Endothelial cell of umbilical vein (primary cell): ENCODE measurements around the gene OSBPL8. TPM values are rescaled to one million over a fixed set of nuclear protein-coding genes. Genes with fewer than 3 reads are reported as not detected.
"Not testable (repeated sequence)": the region's sequence is repeated elsewhere in the genome, so short reads cannot be mapped to it uniquely, and the experiment has no call there.

Experiments used
- BruUV-seq: library from RNA; stranded (reverse); fragments of 400-500 nt; replicated peaks from 2 replicates; lab custom pipeline; 2021; lab: Mats Ljungman, UMichigan
- CTCF ChIA-PET: fragments of 300-600, 350-600 bp; sonication (Branson Sonifier 250); formaldehyde crosslinking; loops from one replicate; lab custom pipeline; 2021; ENCODE audit warnings: antibody characterized with exemption, inconsistent platforms; lab: Charles Lee
- POLR2A ChIA-PET: fragments of 300-600, 350-600 bp; sonication (Branson Sonifier 250); formaldehyde crosslinking; loops from one replicate; lab custom pipeline; 2021; ENCODE audit warnings: antibody characterized with exemption, inconsistent platforms; lab: Charles Lee
- DNase-seq: peaks from one replicate; pipeline ENCODE4 v3.0.0-alpha.2; 2011; ENCODE audit warnings: low read depth, low spot score
- FAIRE-seq: peaks from 2 replicates; lab custom pipeline; 2011; peaks lifted over from hg19 to GRCh38; lab: Jason Lieb, UNC
- H2AFZ ChIP-seq: 2 replicates; pipeline ENCODE4 v1.6.0; 2012; ENCODE audit warnings: low read depth, low read length, control low read depth, inconsistent platforms
- H3K27ac ChIP-seq: 2 replicates; pipeline ENCODE4 v1.5.1; 2011; ENCODE audit warnings: low read depth, mild to moderate bottlenecking, control low read depth, low read length, moderate library complexity; ENCODE audit not compliant: insufficient read depth
- H3K27me3 ChIP-seq, 2 experiments: 2 replicates each; pipeline versions ENCODE4 v1.6.0 to v1.6.1; 2011; ENCODE audit warnings: low read length in 2 of 2, mixed read lengths in 1 of 2; ENCODE audit not compliant: control insufficient read depth in 2 of 2, insufficient read depth in 2 of 2
- H3K36me3 ChIP-seq, 2 experiments: 2 replicates in 1 of 2; 3 replicates in 1 of 2; pipeline ENCODE4 v1.5.1; 2011; ENCODE audit warnings: low read length in 2 of 2, mild to moderate bottlenecking in 1 of 2, moderate library complexity in 1 of 2; ENCODE audit not compliant: control insufficient read depth in 2 of 2, insufficient read depth in 2 of 2; ENCODE audit errors: extremely low read depth in 1 of 2
- H3K4me1 ChIP-seq: 3 replicates; pipeline ENCODE4 v1.5.1; 2011; ENCODE audit warnings: mild to moderate bottlenecking, low read length; ENCODE audit not compliant: control insufficient read depth, insufficient read depth; ENCODE audit errors: extremely low read depth
- H3K4me2 ChIP-seq: 2 replicates; pipeline ENCODE4 v1.6.1; 2011; ENCODE audit warnings: low read length, control low read depth, mixed read lengths; ENCODE audit not compliant: insufficient read depth
- H3K4me3 ChIP-seq, 3 experiments: fragments of 200-600 bp in 1 of 3; sonication (generic), shearing (Covaris generic) in 1 of 3; replicated peaks in 1 of 3; 2 replicates each; pipeline ENCODE4 v1.5.1; 2011 to 2016; ENCODE audit warnings: control low read depth in 3 of 3, low read length in 3 of 3, mild to moderate bottlenecking in 2 of 3, inconsistent platforms in 1 of 3, low read depth in 1 of 3, moderate library complexity in 1 of 3; ENCODE audit not compliant: insufficient read depth in 1 of 3
- H3K79me2 ChIP-seq: 2 replicates; pipeline ENCODE4 v1.6.0; 2012; ENCODE audit warnings: low read length, inconsistent platforms; ENCODE audit not compliant: control insufficient read depth, insufficient read depth
- H3K9ac ChIP-seq: replicated peaks from 2 replicates; pipeline ENCODE3; 2011; ENCODE audit warnings: low read length, control low read depth; ENCODE audit not compliant: insufficient read depth; ENCODE audit errors: extremely low read depth
- H3K9me1 ChIP-seq: replicated peaks from 3 replicates; pipeline ENCODE4 v1.6.0; 2011; ENCODE audit warnings: mild to moderate bottlenecking, low read length; ENCODE audit not compliant: control insufficient read depth, insufficient read depth; ENCODE audit errors: extremely low read depth
- H3K9me3 ChIP-seq: replicated peaks from 2 replicates; pipeline ENCODE4 v1.5.1; 2012; ENCODE audit warnings: low read length, inconsistent platforms; ENCODE audit not compliant: control insufficient read depth, insufficient read depth
- H4K20me1 ChIP-seq: replicated peaks from 2 replicates; pipeline ENCODE3; 2011; ENCODE audit warnings: mild to moderate bottlenecking, low read length; ENCODE audit not compliant: control insufficient read depth, insufficient read depth; ENCODE audit errors: extremely low read depth
- CTCF ChIP-seq, 2 donors: IDR thresholded peaks; 1 replicate in 1 of 2; 2 replicates in 1 of 2; pipeline ENCODE4 v1.5.1; 2011; ENCODE audit warnings: low read length in 2 of 2, mild to moderate bottlenecking in 2 of 2, moderate library complexity in 2 of 2, control low read depth in 1 of 2, inconsistent platforms in 1 of 2, low read depth in 1 of 2; ENCODE audit not compliant: insufficient read depth in 1 of 2; ENCODE audit errors: extremely low read depth in 1 of 2
- EZH2 ChIP-seq: IDR thresholded peaks from 2 replicates; pipeline ENCODE4 v1.6.1; 2012; ENCODE audit warnings: borderline replicate concordance, low read depth, mild to moderate bottlenecking, moderate library complexity, low read length, inconsistent platforms; ENCODE audit not compliant: severe bottlenecking
- FOS ChIP-seq: IDR thresholded peaks from 2 replicates; pipeline ENCODE4 v1.6.1; 2011; ENCODE audit warnings: mild to moderate bottlenecking, low read length, moderate library complexity, borderline replicate concordance; ENCODE audit not compliant: insufficient read depth
- GATA2 ChIP-seq: IDR thresholded peaks from 2 replicates; pipeline ENCODE4 v1.7.0; 2011; ENCODE audit warnings: low read depth, mild to moderate bottlenecking, moderate library complexity, mixed read lengths, low read length; ENCODE audit not compliant: insufficient read length, insufficient read depth
- JUN ChIP-seq: IDR thresholded peaks from 2 replicates; pipeline ENCODE4 v1.6.1; 2011; ENCODE audit warnings: borderline replicate concordance, low read depth; ENCODE audit not compliant: insufficient read length, insufficient read depth
- MAX ChIP-seq: IDR thresholded peaks from 2 replicates; pipeline ENCODE4 v1.6.1; 2011; ENCODE audit not compliant: insufficient read depth, insufficient read length
- POLR2A ChIP-seq: IDR thresholded peaks from 2 replicates; pipeline ENCODE4 v1.6.1; 2012; ENCODE audit warnings: low read depth, mild to moderate bottlenecking, control low read depth, low read length
- dilution Hi-C: fragments of 300-500 bp; cut with MboI; formaldehyde crosslinking; loops from one replicate; pipeline ENCODE4 v1.15.0; 2019; ENCODE audit warnings: low sequenced_read_pairs; ENCODE audit not compliant: extremely low pct_ligation_motif_present
- intact Hi-C: fragments of 100-400 bp; cut with micrococcal nuclease; formaldehyde crosslinking; loops from one replicate; pipeline ENCODE4 v1.10.0; 2022
- polyA plus RNA-seq, 4 experiments: library from polyadenylated mRNA; depleted of rRNA in 3 of 4; stranded (reverse) in 3 of 4; unstranded in 1 of 4; fragments of >200 nt; gene quantifications; 2 replicates each; pipeline versions ENCODE4 v1.2.1 to v1.2.3, GENCODE V29; 2011 to 2012; ENCODE audit warnings: missing spikeins in 1 of 4
- total RNA-seq: library from RNA; stranded (reverse); gene quantifications from 2 replicates; pipeline ENCODE4 v1.2.3, GENCODE V29; 2021

OSBPL8 gene
- total and polyA plus RNA-seq, 2 donors (not counting 3 experiments of a cell fraction or from before 2014, with no cell fraction given): 10.3 to 47.6 TPM

GRCh38 chr12:76366163-76366562 is 193.4 kb downstream of the OSBPL8 start:
- H3K27ac ChIP-seq: no peak overlapping the region
- no peak for FAIRE-seq
- no peaks in the 10 kb centered on the region for H3K9me1 ChIP-seq
- CTCF ChIA-PET: no interaction called here
- no peaks in the 10 kb centered on the region for H4K20me1 ChIP-seq
- no peaks in the 10 kb centered on the region for H3K79me2 ChIP-seq
- H3K4me1 ChIP-seq: no peaks in the 10 kb centered on the region
- intact Hi-C loops (no loop called here), dilution Hi-C loops (no loop called here)
- no peak for DNase-seq
- H3K27me3 ChIP-seq: no peaks in the 10 kb centered on the region
- POLR2A ChIA-PET: no interaction called here
- no TSS peak for BruUV-seq
- H3K36me3 ChIP-seq: peaks cover 3 to 4% of the 10 kb centered on the region in 2 experiments
- no peak overlapping the region for H2AFZ ChIP-seq
- no peaks in the 10 kb centered on the region for H3K9me3 ChIP-seq
- no peak for TF ChIP-seq MAX
- no peak for TF ChIP-seq POLR2A
- no peak for TF ChIP-seq EZH2
- TF ChIP-seq FOS: no peak
- no peak for TF ChIP-seq CTCF (IDR thresholded peaks at IDR 0.05; ENCODE audit: extremely low read depth in 1 of 2, insufficient read depth in 1 of 2, low read depth in 1 of 2, low read length in 2 of 2)
- no peak for TF ChIP-seq JUN
- TF ChIP-seq GATA2: no peak
- H3K4me3 ChIP-seq: no peak overlapping the region
- H3K9ac ChIP-seq: no peak overlapping the region
- H3K4me2 ChIP-seq: no peak overlapping the region

GRCh38 chr12:76364131-76364530 is 195.4 kb downstream of the OSBPL8 start:
- H3K9me1 ChIP-seq, H2AFZ ChIP-seq, FAIRE-seq, CTCF ChIA-PET, H3K27me3 ChIP-seq, H4K20me1 ChIP-seq, DNase-seq, H3K79me2 ChIP-seq, H3K9me3 ChIP-seq, intact Hi-C loops, dilution Hi-C loops, H3K4me1 ChIP-seq, BruUV-seq, POLR2A ChIA-PET, H3K36me3 ChIP-seq, H3K27ac ChIP-seq, H3K4me2 ChIP-seq, H3K9ac ChIP-seq, H3K4me3 ChIP-seq: not testable (repeated sequence)
